ENCODE results near the gene FAXDC2. TPM values are rescaled to one million over a fixed set of nuclear protein-coding genes. Genes with fewer than 3 reads are reported as not detected.

Gene FAXDC2
- total and polyA plus RNA-seq, 9 of the 15 experiments (the other 6 are each of a cell fraction or from before 2014, with no cell fraction given): 2.4 to 30.0 (median 9.9) TPM

GRCh38 chr5:154858297-154858971 is 8.0 kb upstream of the FAXDC2 start, which contains the start of gene CNOT8 (continued):
- no peak for TF ChIP-seq SRSF3 (IDR thresholded peaks at IDR 0.05; ENCODE audit: insufficient read depth, low read length)
- peak; percentile 88 for TF ChIP-seq TAF1 (IDR thresholded peaks at IDR 0.05; ENCODE audit: control insufficient read depth, extremely low read depth, insufficient read depth, low read length, severe bottlenecking)
- no peak for TF ChIP-seq BRF1 (IDR thresholded peaks at IDR 0.05; ENCODE audit: borderline replicate concordance, extremely low read depth, insufficient read length)
- no peak for TF ChIP-seq STAT5B (CRISPR knock-in tag; IDR thresholded peaks at IDR 0.05)
- TF ChIP-seq NONO (IDR thresholded peaks at IDR 0.05; ENCODE audit: low read depth in 2 of 2, low read length in 1 of 2): peak; percentile 28 to 80; a peak in 2 of 4 replicates
- peak; percentile 43 for TF ChIP-seq MTA3 (IDR thresholded peaks at IDR 0.05; ENCODE audit: borderline replicate concordance)
- TF ChIP-seq U2AF1 (optimal IDR thresholded peaks at IDR 0.05; ENCODE audit: low read depth, low read length): peak; percentile 49
- TF ChIP-seq SMAD1 (IDR thresholded peaks at IDR 0.05; ENCODE audit: low read depth, low read length, partially characterized antibody): peak; percentile 11
- peak; percentile 96 for TF ChIP-seq SUPT5H (IDR thresholded peaks at IDR 0.05)
- no peak for TF ChIP-seq BACH1 (tag; IDR thresholded peaks at IDR 0.05)
- peak; percentile 69 for TF ChIP-seq ZFX (CRISPR knock-in tag; IDR thresholded peaks at IDR 0.05)
- TF ChIP-seq ILK (tag; IDR thresholded peaks at IDR 0.05; ENCODE audit: borderline replicate concordance, low read depth): no peak
- peak; percentile 57; the same call in 1 of the 2 replicates for TF ChIP-seq FOXP1 (CRISPR knock-in tag; IDR thresholded peaks at IDR 0.05)
- no peak for TF ChIP-seq CCAR2 (IDR thresholded peaks at IDR 0.05; ENCODE audit: low read depth, low read length)
- TF ChIP-seq TBL1XR1 (IDR thresholded peaks at IDR 0.05; ENCODE audit: low read length in 2 of 2): peak in 1 of 2 experiments; percentile 26; a peak in 1 of 4 replicates
- 0 out of 2 replicates have a peak, but pooled peaks have one; percentile 29 for TF ChIP-seq ZNF707 (CRISPR knock-in tag; conservative IDR thresholded peaks at IDR 0.05)
- peak; percentile 72; the same call in 1 of the 2 replicates for TF ChIP-seq BHLHE40 (IDR thresholded peaks at IDR 0.05; ENCODE audit: low read length)
- 0 out of 2 replicates have a peak, but pooled peaks have one; percentile 13 for TF ChIP-seq SMAD3 (CRISPR knock-in tag; conservative IDR thresholded peaks at IDR 0.05)
- TF ChIP-seq EGR1 (conservative IDR thresholded peaks at IDR 0.05): peak; percentile 43; the same call in 1 of the 2 replicates
- TF ChIP-seq ZNF124 (CRISPR knock-in tag; IDR thresholded peaks at IDR 0.05): no peak
- TF ChIP-seq NELFE (IDR thresholded peaks at IDR 0.05; ENCODE audit: insufficient read depth, insufficient read length): no peak
- peak; percentile 44; the same call in 1 of the 2 replicates for TF ChIP-seq ETV1 (tag; conservative IDR thresholded peaks at IDR 0.05; ENCODE audit: low read depth)
- peak; percentile 70 for TF ChIP-seq ZBTB9 (CRISPR knock-in tag; IDR thresholded peaks at IDR 0.05)
- 0 out of 4 replicates have a peak, but pooled peaks of 1 of the 2 experiments have one; percentile 65 for TF ChIP-seq UBTF (IDR thresholded peaks at IDR 0.05; ENCODE audit: borderline replicate concordance in 1 of 2, low read depth in 2 of 2, low read length in 2 of 2)
- peak; percentile 74 for TF ChIP-seq EP400 (IDR thresholded peaks at IDR 0.05)

All from K562 (cell line).